Measurements from ENCODE around the gene FNDC7.

- no peak for TF ChIP-seq POLR2A (IDR thresholded peaks at IDR 0.05)
- no peak for TF ChIP-seq CTCF (IDR thresholded peaks at IDR 0.05)
These were observed 33.3 kb downstream of the FNDC7 start for GRCh38 chr1:108745980-108746381.
